ENCODE measurements around the gene LHX1. TPM values are rescaled to one million over a fixed set of nuclear protein-coding genes. Genes with fewer than 3 reads are reported as not detected.
A peak's percentile ranks its signal among the peaks of the same experiment; 100 is the strongest.

LHX1 gene
- total RNA-seq, 3 donors from 2014 or later (not counting 1 experiment from before 2014, with no cell fraction given) = not detected

- Histone ChIP-seq H3K9me3 (ENCODE audit: control insufficient read depth, insufficient read depth, low read length) (peaks cover 8% of the 10 kb centered on the region), H3K4me1 (ENCODE audit: control insufficient read depth, insufficient read depth, low read length) (peaks cover 40% of the 10 kb centered on the region), H3K36me3 (ENCODE audit: control insufficient read depth, insufficient read depth, low read length) (no peaks in the 10 kb centered on the region), H3K27me3 (ENCODE audit: control insufficient read depth, insufficient read depth, low read length) (peaks cover 79% of the 10 kb centered on the region), H3K4me3 (ENCODE audit: low read length) (no peak overlapping the region), H3K27ac (ENCODE audit: low read length) (no peak overlapping the region)
- no peak for TF ChIP-seq CTCF (IDR thresholded peaks at IDR 0.05)
- Mint-ChIP-seq H3K36me3 (no peaks in the 10 kb centered on the region), H3K27ac (no peak overlapping the region), H3K9me3 (no peaks in the 10 kb centered on the region), H3K27me3 (ENCODE audit: low read depth in 2 of 2) (peaks cover 54 to 60% of the 10 kb centered on the region in 2 donors), H3K4me1 (peaks cover 25 to 36% of the 10 kb centered on the region in 2 donors), H3K4me3 (no peak overlapping the region)
- ATAC-seq = no peak
- 0% methylated on average over 1 of the region's 1 CpG for WGBS (ENCODE audit: insufficient coverage)
- intact Hi-C loops (cut with micrococcal nuclease) = loop anchor here (10.0 kb wide), 2 partner anchors 220 to 1070 kb away; no protein-coding TSS in a partner anchor
- peak in 1 of 2 donors; percentile 21 for DNase-seq
Observed at GRCh38 chr17:36944553-36944952, 7.3 kb downstream of the LHX1 start.

GRCh38 chr17:36945140-36945539 lies 7.9 kb downstream of the LHX1 start:
- no peak overlapping the region for H3K27ac Mint-ChIP-seq
- peaks cover 73% of the 10 kb centered on the region for H3K27me3 ChIP-seq (ENCODE audit: control insufficient read depth, insufficient read depth, low read length)
- H3K4me1 Mint-ChIP-seq = peaks cover 31 to 37% of the 10 kb centered on the region in 2 donors
- H3K9me3 Mint-ChIP-seq = no peaks in the 10 kb centered on the region
- ATAC-seq (no peak), DNase-seq (no peak)
- H3K9me3 ChIP-seq (ENCODE audit: control insufficient read depth, insufficient read depth, low read length) = peaks cover 7% of the 10 kb centered on the region
- TF ChIP-seq CTCF (IDR thresholded peaks at IDR 0.05) = no peak
- H3K36me3 ChIP-seq (ENCODE audit: control insufficient read depth, insufficient read depth, low read length) = no peaks in the 10 kb centered on the region
- peaks cover 50 to 54% of the 10 kb centered on the region in 2 donors for H3K27me3 Mint-ChIP-seq (ENCODE audit: low read depth in 2 of 2)
- no peak overlapping the region for H3K4me3 ChIP-seq (ENCODE audit: low read length)
- no peak overlapping the region for H3K27ac ChIP-seq (ENCODE audit: low read length)
- H3K4me3 Mint-ChIP-seq = no peak overlapping the region
- intact Hi-C loops (cut with micrococcal nuclease) = loop anchor here (5.0 to 10.0 kb wide), 3 partner anchors 220 to 1070 kb away; partner anchors contain the start of gene SYNRG
- no peaks in the 10 kb centered on the region for H3K36me3 Mint-ChIP-seq
- no CpG with 5 or more reads among the region's 1 CpG for WGBS (ENCODE audit: insufficient coverage)
- peaks cover 42% of the 10 kb centered on the region for H3K4me1 ChIP-seq (ENCODE audit: control insufficient read depth, insufficient read depth, low read length)

DNA sequence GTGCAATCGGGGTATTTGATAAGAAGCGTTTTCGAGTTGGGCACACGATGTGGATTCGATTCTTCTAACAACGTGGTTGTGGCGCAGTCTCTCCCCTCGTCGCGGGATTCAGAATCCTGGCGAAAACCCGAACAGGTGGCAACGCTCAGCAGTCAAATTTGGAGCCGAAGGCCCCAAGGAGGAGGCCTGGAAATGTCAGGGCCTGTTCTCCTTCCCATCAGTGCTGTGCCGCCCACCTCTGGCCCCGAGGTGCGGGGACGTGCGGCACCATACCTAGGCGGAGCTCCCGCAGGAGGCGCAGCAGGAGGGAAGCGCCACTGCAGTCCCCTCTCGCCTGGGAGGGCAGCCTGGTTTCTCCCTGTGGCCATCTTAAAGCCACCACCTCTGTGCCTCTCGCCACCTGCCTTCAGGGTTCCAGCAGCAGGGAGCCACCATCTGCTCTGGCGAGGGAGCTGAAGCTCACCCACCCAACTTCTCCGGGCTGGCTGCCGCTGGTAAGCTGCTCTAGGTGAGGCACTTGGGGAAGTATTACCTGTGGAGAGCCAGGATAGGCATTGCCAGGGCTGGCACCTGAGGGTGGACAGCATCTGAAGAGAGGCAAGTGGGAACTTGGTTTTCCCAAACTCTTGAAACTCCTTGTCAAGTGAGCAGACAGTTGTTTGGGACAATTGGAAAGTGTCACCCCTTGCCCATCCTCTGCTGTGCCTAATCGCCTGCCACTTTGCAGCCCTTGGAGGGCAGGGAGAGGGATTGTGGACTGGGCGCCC lies 8.9 kb downstream of the LHX1 start:
- peaks cover 65% of the 10 kb centered on the region for H3K27me3 ChIP-seq (ENCODE audit: control insufficient read depth, insufficient read depth, low read length)
- Mint-ChIP-seq H3K9me3 (no peaks in the 10 kb centered on the region), H3K36me3 (no peaks in the 10 kb centered on the region), H3K4me3 (no peak overlapping the region), H3K27ac (no peak overlapping the region), H3K27me3 (ENCODE audit: low read depth in 2 of 2) (peaks cover 42 to 44% of the 10 kb centered on the region in 2 donors), H3K4me1 (peaks cover 41 to 43% of the 10 kb centered on the region in 2 donors)
- no peaks in the 10 kb centered on the region for H3K9me3 ChIP-seq (ENCODE audit: control insufficient read depth, insufficient read depth, low read length)
- H3K4me3 ChIP-seq (ENCODE audit: low read length) = no peak overlapping the region
- no peak for TF ChIP-seq CTCF (IDR thresholded peaks at IDR 0.05)
- no peak overlapping the region for H3K27ac ChIP-seq (ENCODE audit: low read length)
- peaks cover 40% of the 10 kb centered on the region for H3K4me1 ChIP-seq (ENCODE audit: control insufficient read depth, insufficient read depth, low read length)
- peaks cover 6% of the 10 kb centered on the region for H3K36me3 ChIP-seq (ENCODE audit: control insufficient read depth, insufficient read depth, low read length)
- ATAC-seq = no peak
- intact Hi-C loops (cut with micrococcal nuclease) = loop anchor here (5.0 to 10.0 kb wide), 3 partner anchors 221 to 1071 kb away; partner anchors contain the start of gene SYNRG
- DNase-seq = peak in 1 of 2 donors; percentile 14
- 18% methylated on average over 30 of the region's 30 CpGs for WGBS (ENCODE audit: insufficient coverage)
